ENCODE results near the gene PIEZO2.

Gene PIEZO2

DNA sequence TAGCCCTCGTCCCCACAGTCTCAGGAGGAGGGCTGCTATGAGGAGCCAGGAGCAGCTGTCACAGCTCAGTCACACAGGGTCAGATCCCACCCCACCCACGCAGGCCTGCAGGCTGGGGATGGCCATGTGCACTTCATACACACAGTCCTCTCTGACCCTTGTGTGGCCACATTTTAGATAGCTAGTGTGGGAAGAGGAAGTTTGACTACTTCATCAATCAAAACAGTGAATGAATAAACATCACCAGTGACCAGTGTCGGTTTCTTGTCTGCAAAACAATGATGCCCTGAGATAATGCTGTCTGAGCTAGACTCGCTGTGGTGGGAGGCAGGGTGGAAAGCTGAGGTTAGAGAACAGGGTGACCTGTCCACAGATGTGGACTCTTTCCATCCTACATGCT, 107.1 kb downstream of the PIEZO2 start:
- H2BK12ac ChIP-seq (ENCODE audit: low read length in 2 of 2): peak overlapping the region; percentile 49 to 91
- no peaks in the 10 kb centered on the region for H3K9me3 ChIP-seq (ENCODE audit: control insufficient read depth, low read length)
- H4K91ac ChIP-seq (ENCODE audit: low read length): peak overlapping the region; percentile 61
- peak overlapping the region in 1 of 2 experiments; percentile 87 for H3K4ac ChIP-seq (ENCODE audit: low read depth in 1 of 2, low read length in 2 of 2)
- DNase-seq: peak; percentile 93
- no peaks in the 10 kb centered on the region for H3K27me3 ChIP-seq (ENCODE audit: control insufficient read depth in 1 of 2, insufficient read depth in 1 of 2, low read length in 2 of 2)
- no peak overlapping the region for H3K27ac ChIP-seq (ENCODE audit: low read length, poor library complexity, severe bottlenecking)
- no peak overlapping the region for H3K4me3 ChIP-seq (ENCODE audit: insufficient read depth in 1 of 2, low read depth in 1 of 2, low read length in 2 of 2)
- peak overlapping the region; percentile 58 for H2AK5ac ChIP-seq (ENCODE audit: low read length, severe bottlenecking)
- H3K18ac ChIP-seq (ENCODE audit: low read depth in 1 of 2, low read length in 2 of 2): peak overlapping the region; percentile 18 to 58
- H2BK5ac ChIP-seq (ENCODE audit: low read depth, low read length, poor library complexity, severe bottlenecking): no peak overlapping the region
- no peak overlapping the region for H3K9ac ChIP-seq (ENCODE audit: low read length)
- H2BK120ac ChIP-seq (ENCODE audit: low read depth, low read length): peak overlapping the region; percentile 54
- H3K79me1 ChIP-seq (replicated peaks; ENCODE audit: low read length, poor library complexity, severe bottlenecking): no peaks in the 10 kb centered on the region
- WGBS: 4% methylated on average over 3 of the region's 4 CpGs
- H3K4me2 ChIP-seq (ENCODE audit: low read length, poor library complexity, severe bottlenecking): no peak overlapping the region
- no peak overlapping the region for H4K8ac ChIP-seq (ENCODE audit: low read length)
- H3K36me3 ChIP-seq (ENCODE audit: control insufficient read depth in 1 of 2, insufficient read depth in 2 of 2, low read depth in 1 of 2, low read length in 2 of 2): no peaks in the 10 kb centered on the region
- no peak overlapping the region for H3K23ac ChIP-seq (ENCODE audit: low read length in 2 of 2)
- H2BK15ac ChIP-seq (ENCODE audit: low read depth, poor library complexity, severe bottlenecking): no peak overlapping the region
- peaks cover 10% of the 10 kb centered on the region for H3K4me1 ChIP-seq (ENCODE audit: control insufficient read depth, insufficient read depth, low read depth, low read length)
- H2AFZ ChIP-seq (ENCODE audit: low read depth, low read length): no peak overlapping the region
- H3K14ac ChIP-seq (ENCODE audit: low read length in 2 of 2): no peak overlapping the region

GRCh38 chr18:11040823-11041656, 108.3 kb downstream of the PIEZO2 start:
- Histone ChIP-seq H3K9ac (ENCODE audit: low read length) (no peak overlapping the region), H2AK5ac (ENCODE audit: low read length, severe bottlenecking) (no peak overlapping the region), H2BK12ac (ENCODE audit: low read length in 2 of 2) (no peak overlapping the region), H3K79me1 (replicated peaks; ENCODE audit: low read length, poor library complexity, severe bottlenecking) (no peaks in the 10 kb centered on the region), H3K27me3 (ENCODE audit: control insufficient read depth in 1 of 2, insufficient read depth in 1 of 2, low read length in 2 of 2) (no peaks in the 10 kb centered on the region), H3K18ac (ENCODE audit: low read depth in 1 of 2, low read length in 2 of 2) (peak overlapping the region in 1 of 2 experiments; percentile 62), H3K27ac (ENCODE audit: low read length, poor library complexity, severe bottlenecking) (no peak overlapping the region), H4K8ac (ENCODE audit: low read length) (no peak overlapping the region), H3K4me1 (ENCODE audit: control insufficient read depth, insufficient read depth, low read depth, low read length) (peaks cover 2% of the 10 kb centered on the region), H3K14ac (ENCODE audit: low read length in 2 of 2) (no peak overlapping the region), H2BK5ac (ENCODE audit: low read depth, low read length, poor library complexity, severe bottlenecking) (no peak overlapping the region), H2BK120ac (ENCODE audit: low read depth, low read length) (peak overlapping the region; percentile 19), H3K23ac (ENCODE audit: low read length in 2 of 2) (no peak overlapping the region), H2AFZ (ENCODE audit: low read depth, low read length) (no peak overlapping the region), H3K4me3 (ENCODE audit: insufficient read depth in 1 of 2, low read depth in 1 of 2, low read length in 2 of 2) (no peak overlapping the region), H3K4me2 (ENCODE audit: low read length, poor library complexity, severe bottlenecking) (no peak overlapping the region), H3K4ac (ENCODE audit: low read depth in 1 of 2, low read length in 2 of 2) (peak overlapping the region in 1 of 2 experiments; percentile 47), H3K9me3 (ENCODE audit: control insufficient read depth, low read length) (no peaks in the 10 kb centered on the region), H2BK15ac (ENCODE audit: low read depth, poor library complexity, severe bottlenecking) (no peak overlapping the region), H4K91ac (ENCODE audit: low read length) (no peak overlapping the region), H3K36me3 (ENCODE audit: control insufficient read depth in 1 of 2, insufficient read depth in 2 of 2, low read depth in 1 of 2, low read length in 2 of 2) (no peaks in the 10 kb centered on the region)
- peak; percentile 76 for DNase-seq
- WGBS: 48% methylated on average over 4 of the region's 7 CpGs

- Histone ChIP-seq H4K8ac (ENCODE audit: low read length) (no peak overlapping the region), H3K18ac (ENCODE audit: low read depth in 1 of 2, low read length in 2 of 2) (no peak overlapping the region), H3K79me1 (replicated peaks; ENCODE audit: low read length, poor library complexity, severe bottlenecking) (no peaks in the 10 kb centered on the region), H3K14ac (ENCODE audit: low read length in 2 of 2) (no peak overlapping the region), H3K27ac (ENCODE audit: low read length, poor library complexity, severe bottlenecking) (no peak overlapping the region), H3K23ac (ENCODE audit: low read length in 2 of 2) (no peak overlapping the region), H3K9ac (ENCODE audit: low read length) (no peak overlapping the region), H4K91ac (ENCODE audit: low read length) (no peak overlapping the region), H3K36me3 (ENCODE audit: control insufficient read depth in 1 of 2, insufficient read depth in 2 of 2, low read depth in 1 of 2, low read length in 2 of 2) (no peaks in the 10 kb centered on the region), H2BK12ac (ENCODE audit: low read length in 2 of 2) (no peak overlapping the region), H2AFZ (ENCODE audit: low read depth, low read length) (no peak overlapping the region), H2BK120ac (ENCODE audit: low read depth, low read length) (no peak overlapping the region), H3K27me3 (ENCODE audit: control insufficient read depth in 1 of 2, insufficient read depth in 1 of 2, low read length in 2 of 2) (no peaks in the 10 kb centered on the region), H3K4me2 (ENCODE audit: low read length, poor library complexity, severe bottlenecking) (no peak overlapping the region), H3K4me3 (ENCODE audit: insufficient read depth in 1 of 2, low read depth in 1 of 2, low read length in 2 of 2) (no peak overlapping the region), H3K4me1 (ENCODE audit: control insufficient read depth, insufficient read depth, low read depth, low read length) (peaks cover 2% of the 10 kb centered on the region), H3K9me3 (ENCODE audit: control insufficient read depth, low read length) (no peaks in the 10 kb centered on the region), H2BK5ac (ENCODE audit: low read depth, low read length, poor library complexity, severe bottlenecking) (no peak overlapping the region), H3K4ac (ENCODE audit: low read depth in 1 of 2, low read length in 2 of 2) (no peak overlapping the region), H2BK15ac (ENCODE audit: low read depth, poor library complexity, severe bottlenecking) (no peak overlapping the region), H2AK5ac (ENCODE audit: low read length, severe bottlenecking) (no peak overlapping the region)
- WGBS: 80% methylated on average over 1 of the region's 4 CpGs
- no peak for DNase-seq
Measured at GRCh38 chr18:11040359-11040758, 109.0 kb downstream of the PIEZO2 start.

DNA sequence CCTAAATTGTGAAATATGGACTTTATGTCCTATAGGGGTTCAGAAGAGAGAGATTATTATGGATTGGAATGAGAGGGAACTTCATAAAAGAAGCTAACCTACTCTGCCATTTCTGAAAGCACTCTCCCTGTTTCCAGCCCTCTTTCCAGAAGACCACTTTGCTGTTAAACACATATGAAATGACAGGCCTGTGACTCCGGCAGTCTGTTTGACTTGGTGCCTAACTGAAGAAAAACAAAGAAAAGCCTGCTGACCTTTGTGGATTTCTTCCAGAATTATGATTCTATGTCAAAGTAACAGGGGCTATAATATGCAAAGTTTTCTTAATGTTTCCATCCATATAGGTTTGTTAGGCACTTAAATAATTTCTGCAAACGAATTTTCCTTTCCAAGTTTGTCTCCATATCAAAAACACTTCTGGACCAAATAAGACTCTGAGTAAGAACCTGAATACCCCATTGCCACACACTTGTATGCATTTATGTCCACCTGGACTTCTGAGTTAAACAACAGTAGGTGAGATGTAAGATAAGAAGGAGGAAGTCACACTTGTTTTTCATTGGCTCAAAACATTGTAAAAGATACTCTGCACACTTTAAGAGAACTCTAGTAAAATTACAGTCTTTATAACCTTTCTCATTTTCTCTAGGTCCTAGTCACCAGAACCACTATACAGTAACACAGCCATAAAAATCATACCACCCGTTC, 111.7 kb downstream of the PIEZO2 start:
- WGBS: 90% methylated on average over 2 of the region's 3 CpGs
- Histone ChIP-seq H3K4ac (ENCODE audit: low read depth in 1 of 2, low read length in 2 of 2) (peak overlapping the region in 1 of 2 experiments; percentile 24), H3K9me3 (ENCODE audit: control insufficient read depth, low read length) (no peaks in the 10 kb centered on the region), H3K4me1 (ENCODE audit: control insufficient read depth, insufficient read depth, low read depth, low read length) (peaks cover 2% of the 10 kb centered on the region), H2AK5ac (ENCODE audit: low read length, severe bottlenecking) (no peak overlapping the region), H2BK120ac (ENCODE audit: low read depth, low read length) (no peak overlapping the region), H4K91ac (ENCODE audit: low read length) (no peak overlapping the region), H3K23ac (ENCODE audit: low read length in 2 of 2) (no peak overlapping the region), H3K4me3 (ENCODE audit: insufficient read depth in 1 of 2, low read depth in 1 of 2, low read length in 2 of 2) (no peak overlapping the region), H4K8ac (ENCODE audit: low read length) (no peak overlapping the region), H3K9ac (ENCODE audit: low read length) (no peak overlapping the region), H3K27ac (ENCODE audit: low read length, poor library complexity, severe bottlenecking) (no peak overlapping the region), H3K4me2 (ENCODE audit: low read length, poor library complexity, severe bottlenecking) (no peak overlapping the region), H2AFZ (ENCODE audit: low read depth, low read length) (no peak overlapping the region), H3K36me3 (ENCODE audit: control insufficient read depth in 1 of 2, insufficient read depth in 2 of 2, low read depth in 1 of 2, low read length in 2 of 2) (no peaks in the 10 kb centered on the region), H2BK15ac (ENCODE audit: low read depth, poor library complexity, severe bottlenecking) (no peak overlapping the region), H3K79me1 (replicated peaks; ENCODE audit: low read length, poor library complexity, severe bottlenecking) (no peaks in the 10 kb centered on the region), H2BK5ac (ENCODE audit: low read depth, low read length, poor library complexity, severe bottlenecking) (no peak overlapping the region), H3K27me3 (ENCODE audit: control insufficient read depth in 1 of 2, insufficient read depth in 1 of 2, low read length in 2 of 2) (no peaks in the 10 kb centered on the region), H3K18ac (ENCODE audit: low read depth in 1 of 2, low read length in 2 of 2) (no peak overlapping the region), H3K14ac (ENCODE audit: low read length in 2 of 2) (no peak overlapping the region), H2BK12ac (ENCODE audit: low read length in 2 of 2) (no peak overlapping the region)
- no peak for DNase-seq

Data from mesenchymal stem cell (in vitro differentiated cells and primary cell).